H9 (cell line): ENCODE data around the gene IRF2. TPM values are rescaled to one million over a fixed set of nuclear protein-coding genes. Genes with fewer than 3 reads are reported as not detected.

Experiments used
- DNase-seq: peaks from one replicate; pipeline ENCODE4 v3.0.0-alpha.2; 2017
- H2AFZ ChIP-seq: one replicate; pipeline ENCODE4 v1.6.1; 2013; ENCODE audit warnings: mild to moderate bottlenecking, low read length, control low read depth, moderate library complexity
- H2AK5ac ChIP-seq: 2 replicates; pipeline ENCODE4 v1.6.1; 2013; ENCODE audit warnings: low read length, control low read depth, mixed read lengths; ENCODE audit not compliant: insufficient read length
- H2BK120ac ChIP-seq: one replicate; pipeline ENCODE4 v1.6.1; 2013; ENCODE audit warnings: low read depth, mild to moderate bottlenecking, low read length, control low read depth, inconsistent platforms; ENCODE audit not compliant: poor library complexity, severe bottlenecking
- H2BK12ac ChIP-seq: 2 replicates; pipeline ENCODE4 v1.6.1; 2013; ENCODE audit warnings: low read length, control low read depth, mixed read lengths, low read depth; ENCODE audit not compliant: insufficient read length
- H2BK15ac ChIP-seq: 2 replicates; pipeline ENCODE4 v1.6.1; 2013; ENCODE audit warnings: low read depth, low read length, control low read depth
- H2BK20ac ChIP-seq: one replicate; pipeline ENCODE4 v1.6.1; 2013; ENCODE audit warnings: low read depth, mild to moderate bottlenecking, low read length, control low read depth, inconsistent platforms; ENCODE audit not compliant: poor library complexity, severe bottlenecking
- H2BK5ac ChIP-seq: 2 replicates; pipeline ENCODE4 v1.6.1; 2013; ENCODE audit warnings: low read length, control low read depth, mixed read lengths; ENCODE audit not compliant: insufficient read length
- H3K14ac ChIP-seq: 2 replicates; pipeline ENCODE4 v1.6.1; 2013; ENCODE audit warnings: low read length, control low read depth; ENCODE audit not compliant: insufficient read depth
- H3K18ac ChIP-seq: 2 replicates; pipeline ENCODE4 v1.6.1; 2013; ENCODE audit warnings: low read depth, mild to moderate bottlenecking, mixed read lengths, low read length, control low read depth; ENCODE audit not compliant: insufficient read length
- H3K23ac ChIP-seq: 2 replicates; pipeline ENCODE4 v1.6.1; 2013; ENCODE audit warnings: low read length, control low read depth, mixed read lengths, low read depth; ENCODE audit not compliant: insufficient read length
- H3K23me2 ChIP-seq: 2 replicates; pipeline ENCODE4 v1.6.1; 2013; ENCODE audit warnings: low read depth, mild to moderate bottlenecking, mixed read lengths, low read length, control low read depth; ENCODE audit not compliant: insufficient read length, poor library complexity, severe bottlenecking
- H3K27ac ChIP-seq: 2 replicates; pipeline ENCODE4 v1.5.1; 2013; ENCODE audit warnings: low read length, control low read depth, mixed read lengths, low read depth; ENCODE audit not compliant: insufficient read length
- H3K27me3 ChIP-seq: 2 replicates; pipeline ENCODE4 v1.6.1; 2013; ENCODE audit warnings: low read length, control low read depth, inconsistent platforms; ENCODE audit not compliant: insufficient read depth
- H3K4ac ChIP-seq: 2 replicates; pipeline ENCODE4 v1.6.1; 2013; ENCODE audit warnings: low read depth, mild to moderate bottlenecking, control low read depth, inconsistent platforms, low read length, moderate library complexity
- H3K4me1 ChIP-seq: 2 replicates; pipeline ENCODE4 v1.6.1; 2013; ENCODE audit warnings: low read length, control low read depth, inconsistent platforms; ENCODE audit not compliant: insufficient read depth
- H3K4me2 ChIP-seq: 2 replicates; pipeline ENCODE4 v1.6.1; 2013; ENCODE audit warnings: low read length, control low read depth, mixed read lengths; ENCODE audit not compliant: insufficient read length, insufficient read depth
- H3K56ac ChIP-seq: 2 replicates; pipeline ENCODE4 v1.6.1; 2013; ENCODE audit warnings: low read depth, mild to moderate bottlenecking, mixed read lengths, low read length, control low read depth; ENCODE audit not compliant: insufficient read length
- H3K79me1 ChIP-seq: 2 replicates; pipeline ENCODE4 v1.6.1; 2013; ENCODE audit warnings: low read depth, mild to moderate bottlenecking, moderate library complexity, low read length, control low read depth, inconsistent platforms; ENCODE audit not compliant: insufficient read depth, poor library complexity, severe bottlenecking
- H3K79me2 ChIP-seq: 2 replicates; pipeline ENCODE4 v1.6.1; 2013; ENCODE audit warnings: low read length, control low read depth, inconsistent platforms; ENCODE audit not compliant: insufficient read depth
- H3K9ac ChIP-seq: 2 replicates; pipeline ENCODE4 v1.6.1; 2013; ENCODE audit warnings: low read length, control low read depth, mixed read lengths; ENCODE audit not compliant: insufficient read length; ENCODE audit errors: extremely low read depth
- H3K9me3 ChIP-seq: one replicate; pipeline ENCODE4 v1.6.1; 2013; ENCODE audit warnings: low read depth, low read length, inconsistent platforms; ENCODE audit not compliant: control insufficient read depth
- H3T11ph ChIP-seq: one replicate; pipeline ENCODE4 v1.6.1; 2013; ENCODE audit warnings: mild to moderate bottlenecking, low read length, control low read depth, inconsistent platforms
- H4K20me1 ChIP-seq: one replicate; pipeline ENCODE4 v1.6.1; 2013; ENCODE audit not compliant: control insufficient read depth, insufficient read length, insufficient read depth
- H4K5ac ChIP-seq: 2 replicates; pipeline ENCODE4 v1.6.1; 2013; ENCODE audit warnings: low read depth, mild to moderate bottlenecking, mixed read lengths, low read length, control low read depth; ENCODE audit not compliant: insufficient read length
- H4K8ac ChIP-seq: replicated peaks from 2 replicates; pipeline ENCODE4 v1.6.1; 2013; ENCODE audit warnings: low read length, control low read depth, mixed read lengths, low read depth; ENCODE audit not compliant: insufficient read length
- H4K91ac ChIP-seq: 2 replicates; pipeline ENCODE4 v1.6.1; 2013; ENCODE audit warnings: low read depth, mild to moderate bottlenecking, moderate library complexity, mixed read lengths, low read length, control low read depth; ENCODE audit not compliant: insufficient read length
- H3K27ac Mint-ChIP-seq, 3 experiments: 2 replicates in 2 of 3; 3 replicates in 1 of 3; pipeline ENCODE4 v1.8.0; 2020 to 2021; ENCODE audit warnings: mixed read lengths in 3 of 3, mild to moderate bottlenecking in 1 of 3, moderate library complexity in 1 of 3
- H3K27me3 Mint-ChIP-seq: 2 replicates; pipeline ENCODE4 v1.8.0; 2021; ENCODE audit warnings: low read depth, mild to moderate bottlenecking, moderate library complexity, mixed read lengths
- H3K36me3 Mint-ChIP-seq, 3 experiments: 2 replicates in 2 of 3; 3 replicates in 1 of 3; pipeline ENCODE4 v1.8.0; 2020 to 2021; ENCODE audit warnings: low read depth in 3 of 3, mixed read lengths in 3 of 3; ENCODE audit not compliant: insufficient read depth in 1 of 3
- H3K4me1 Mint-ChIP-seq, 2 experiments: 2 replicates each; pipeline ENCODE4 v1.8.0; 2020; ENCODE audit warnings: mixed read lengths in 2 of 2
- H3K4me3 Mint-ChIP-seq, 2 experiments: 2 replicates in 1 of 2; 3 replicates in 1 of 2; pipeline ENCODE4 v1.8.0; 2020 to 2021; ENCODE audit warnings: mild to moderate bottlenecking in 2 of 2, mixed read lengths in 2 of 2, moderate library complexity in 1 of 2
- H3K9me3 Mint-ChIP-seq, 2 experiments: 2 replicates in 1 of 2; 3 replicates in 1 of 2; pipeline ENCODE4 v1.8.0; 2020; ENCODE audit warnings: mild to moderate bottlenecking in 2 of 2, mixed read lengths in 2 of 2, moderate library complexity in 1 of 2
- WGBS: extraction: QIAGEN DNeasy Blood & Tissue Kit; methylation state at CpG from one replicate; pipeline ENCODE4 v1.1.7; 2013; ENCODE audit warnings: missing lambda C conversion rate, low lambda C conversion rate, mixed read lengths; ENCODE audit not compliant: insufficient read length; ENCODE audit errors: extremely low coverage; 5-methylcytosine and 5-hydroxymethylcytosine counted together
- total RNA-seq: library from RNA; stranded (reverse); gene quantifications from 2 replicates; pipeline ENCODE4 v1.2.1, GENCODE V29; 2021
- TF ChIP-seq, protein P1 (sequence below): fragments of 200-600 bp; sonication (generic); conservative IDR thresholded peaks from 3 replicates; pipeline ENCODE4 v1.8.0; 2021; ENCODE audit warnings: antibody characterized with exemption, mild to moderate bottlenecking

Gene IRF2
- total RNA-seq, 1 experiment from 2014 or later, result 13.5 TPM

DNA sequence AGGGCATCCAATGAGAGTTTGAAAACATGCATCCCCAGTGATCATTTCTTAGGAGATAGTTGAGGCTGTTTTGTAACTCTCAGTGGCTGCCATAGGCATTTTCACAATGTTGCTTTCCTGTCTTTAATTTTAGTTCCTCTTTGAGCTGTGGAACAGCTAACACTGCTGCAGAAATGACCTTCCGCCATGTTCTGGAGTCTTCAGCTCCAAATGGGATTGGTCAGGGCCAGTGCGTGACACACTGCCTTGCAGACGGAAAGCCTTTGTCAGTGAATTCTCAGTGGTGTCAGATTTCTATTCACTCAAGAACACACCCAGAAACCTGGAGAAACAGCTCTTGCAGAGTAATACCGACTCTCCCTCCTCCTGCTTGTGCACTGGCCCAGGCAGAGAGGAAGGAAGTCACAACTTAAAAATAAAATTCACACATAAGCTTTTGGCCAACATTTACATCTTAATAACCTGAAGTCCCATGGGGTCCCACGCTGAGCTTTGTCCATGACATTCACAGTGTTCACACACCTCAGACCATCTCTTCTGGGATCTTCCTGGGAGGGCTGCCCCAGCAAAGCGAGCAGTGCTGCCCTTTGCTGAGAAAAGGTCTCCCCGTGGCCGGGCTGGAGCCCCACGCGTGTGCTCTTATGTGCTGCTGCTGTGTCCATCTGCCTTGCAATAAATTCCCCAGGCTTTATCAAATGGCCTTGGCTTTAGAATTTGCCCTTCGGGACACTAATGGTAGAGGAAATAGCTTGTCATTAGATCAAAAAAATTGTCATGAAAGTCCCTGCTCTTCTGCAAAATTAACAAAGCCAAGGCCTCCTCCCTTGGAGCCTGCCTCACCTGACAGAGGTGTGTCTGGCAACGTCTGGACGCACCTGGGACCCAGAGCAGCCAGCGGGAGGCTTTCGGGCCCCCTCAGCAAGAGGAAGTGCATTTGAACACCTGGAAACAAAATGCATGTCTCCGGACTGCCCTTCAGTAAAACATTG, 126.8 kb downstream of the IRF2 start:
- peaks cover 5% of the 10 kb centered on the region for H3K23me2 ChIP-seq
- peak overlapping the region; percentile 46 for H4K5ac ChIP-seq
- Mint-ChIP-seq H3K36me3 (peaks cover 0 to 8% (median 0%) of the 10 kb centered on the region in 3 experiments; a peak in 1 of 7 replicates), H3K4me1 (peaks cover 41 to 47% of the 10 kb centered on the region in 2 experiments), H3K27me3 (peaks cover 2% of the 10 kb centered on the region), H3K27ac (peak overlapping the region; percentile 93 to 98 (median 97)), H3K4me3 (peak overlapping the region; percentile 9 to 58; a peak in 4 of 5 replicates), H3K9me3 (peaks cover 0 to 5% of the 10 kb centered on the region in 2 experiments; a peak in 1 of 5 replicates)
- H4K8ac ChIP-seq, result no peak overlapping the region
- TF ChIP-seq, protein P1, sequence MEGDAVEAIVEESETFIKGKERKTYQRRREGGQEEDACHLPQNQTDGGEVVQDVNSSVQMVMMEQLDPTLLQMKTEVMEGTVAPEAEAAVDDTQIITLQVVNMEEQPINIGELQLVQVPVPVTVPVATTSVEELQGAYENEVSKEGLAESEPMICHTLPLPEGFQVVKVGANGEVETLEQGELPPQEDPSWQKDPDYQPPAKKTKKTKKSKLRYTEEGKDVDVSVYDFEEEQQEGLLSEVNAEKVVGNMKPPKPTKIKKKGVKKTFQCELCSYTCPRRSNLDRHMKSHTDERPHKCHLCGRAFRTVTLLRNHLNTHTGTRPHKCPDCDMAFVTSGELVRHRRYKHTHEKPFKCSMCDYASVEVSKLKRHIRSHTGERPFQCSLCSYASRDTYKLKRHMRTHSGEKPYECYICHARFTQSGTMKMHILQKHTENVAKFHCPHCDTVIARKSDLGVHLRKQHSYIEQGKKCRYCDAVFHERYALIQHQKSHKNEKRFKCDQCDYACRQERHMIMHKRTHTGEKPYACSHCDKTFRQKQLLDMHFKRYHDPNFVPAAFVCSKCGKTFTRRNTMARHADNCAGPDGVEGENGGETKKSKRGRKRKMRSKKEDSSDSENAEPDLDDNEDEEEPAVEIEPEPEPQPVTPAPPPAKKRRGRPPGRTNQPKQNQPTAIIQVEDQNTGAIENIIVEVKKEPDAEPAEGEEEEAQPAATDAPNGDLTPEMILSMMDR, result no peak
- no CpG with 5 or more reads among the region's 16 CpGs for WGBS
- peak overlapping the region; percentile 63 for H2BK120ac ChIP-seq
- H3K27ac ChIP-seq, result peak overlapping the region; percentile 84
- peak overlapping the region; percentile 11 for H4K91ac ChIP-seq
- no peak overlapping the region for H3K56ac ChIP-seq
- H3K27me3 ChIP-seq, result no peaks in the 10 kb centered on the region
- H3K4me1 ChIP-seq, result peaks cover 16% of the 10 kb centered on the region; the same call in 1 of the 2 replicates
- H3K79me2 ChIP-seq, result no peaks in the 10 kb centered on the region
- no peak overlapping the region for H2BK12ac ChIP-seq
- peak overlapping the region; percentile 54; the same call in 1 of the 2 replicates for H2BK15ac ChIP-seq
- H3K9me3 ChIP-seq, result no peaks in the 10 kb centered on the region
- H3K9ac ChIP-seq, result no peak overlapping the region
- H3K14ac ChIP-seq, result peak overlapping the region; percentile 27
- DNase-seq, result peak; percentile 89
- H2BK5ac ChIP-seq, result no peak overlapping the region
- H3K4me2 ChIP-seq, result peak overlapping the region; percentile 8
- no peak overlapping the region for H3K23ac ChIP-seq
- no peaks in the 10 kb centered on the region for H4K20me1 ChIP-seq
- peak overlapping the region; percentile 49 for H2BK20ac ChIP-seq
- H3T11ph ChIP-seq, result peak overlapping the region; percentile 56
- peak overlapping the region; percentile 77 for H3K18ac ChIP-seq
- H3K79me1 ChIP-seq, result no peaks in the 10 kb centered on the region
- H2AFZ ChIP-seq, result peak overlapping the region; percentile 58
- no peak overlapping the region; the same call in 1 of the 2 replicates for H3K4ac ChIP-seq
- H2AK5ac ChIP-seq, result no peak overlapping the region
